Transverse colon (tissue), 4 donors: ENCODE measurements around the gene CHADL.

Experiments
- CTCF ChIP-seq, 5 experiments: fragments of 200-600 bp in 3 of 5; fragments of 450-650 bp in 2 of 5; sonication (generic) in 3 of 5; IDR thresholded peaks; 1 replicate in 2 of 5; 2 replicates in 3 of 5; pipeline ENCODE4 v1.5.1; 2016 to 2017; ENCODE audit warnings: antibody characterized with exemption in 5 of 5, inconsistent platforms in 3 of 5, mild to moderate bottlenecking in 2 of 5, moderate library complexity in 1 of 5
- EP300 ChIP-seq: sonication (generic); formaldehyde crosslinking; IDR thresholded peaks from one replicate; pipeline ENCODE4 v1.6.1; 2017; ENCODE audit warnings: antibody characterized with exemption, low read depth
- POLR2A ChIP-seq: fragments of 450-650 bp; IDR thresholded peaks from one replicate; pipeline ENCODE4 v1.6.1; 2016; ENCODE audit warnings: antibody characterized with exemption, mild to moderate bottlenecking, moderate library complexity
- POLR2AphosphoS5 ChIP-seq, 3 donors: sonication (generic); formaldehyde crosslinking; IDR thresholded peaks; one replicate each; pipeline ENCODE4 v1.6.1; 2016; ENCODE audit warnings: antibody characterized with exemption in 3 of 3

- TF ChIP-seq CTCF (IDR thresholded peaks at IDR 0.05) (no peak), POLR2AphosphoS5 (IDR thresholded peaks at IDR 0.05) (no peak), POLR2A (no peak), EP300 (no peak)
These were observed 474 bp upstream of the CHADL start for GRCh38 chr22:41241133-41241676.
